Adrenal gland (tissue), 12 donors: ENCODE results near the gene TMEM91. TPM values are rescaled to one million over a fixed set of nuclear protein-coding genes. Genes with fewer than 3 reads are reported as not detected.

Source experiments
- DNase-seq, 7 donors: peaks; one replicate each; pipeline ENCODE4 v3.0.0-alpha.2; 2019 to 2020
- H3K27ac ChIP-seq, 5 donors: fragments of 200-600 bp; sonication (generic) in 4 of 5; 1 replicate in 3 of 5; 2 replicates in 2 of 5; pipeline versions ENCODE4 v1.5.1 to v1.8.0; 2016 to 2020; ENCODE audit warnings: mild to moderate bottlenecking in 1 of 5
- H3K27me3 ChIP-seq: fragments of 200-600 bp; 2 replicates; pipeline ENCODE4 v1.8.0; 2021
- H3K36me3 ChIP-seq, 2 donors: fragments of 200-600 bp; replicated peaks in 1 of 2; 1 replicate in 1 of 2; 2 replicates in 1 of 2; pipeline versions ENCODE4 v1.5.1 to v1.8.0; 2018 to 2022
- H3K4me1 ChIP-seq, 2 donors: fragments of 200-600 bp; replicated peaks in 1 of 2; 1 replicate in 1 of 2; 2 replicates in 1 of 2; pipeline versions ENCODE4 v1.5.1 to v1.8.0; 2018 to 2021
- H3K4me3 ChIP-seq, 4 donors: fragments of 200-600 bp; sonication (generic) in 3 of 4; one replicate each; pipeline ENCODE4 v1.5.1; 2016 to 2018
- H3K9me3 ChIP-seq, 3 donors: fragments of 200-600 bp; sonication (generic) in 1 of 3; replicated peaks in 1 of 3; 1 replicate in 2 of 3; 2 replicates in 1 of 3; pipeline versions ENCODE4 v1.5.1 to v1.8.0; 2016 to 2021
- CTCF ChIP-seq, 6 experiments: fragments of 450-650 bp in 4 of 6; fragments of 200-600 bp in 2 of 6; sonication (generic) in 1 of 6; IDR thresholded peaks; 1 replicate in 5 of 6; 2 replicates in 1 of 6; pipeline versions ENCODE4 v1.5.1 to v1.8.0; 2016 to 2021; ENCODE audit warnings: antibody characterized with exemption in 6 of 6, mild to moderate bottlenecking in 2 of 6, moderate library complexity in 1 of 6
- POLR2A ChIP-seq, 2 donors: fragments of 450-650 bp; IDR thresholded peaks; one replicate each; pipeline ENCODE4 v1.6.1; 2017; ENCODE audit warnings: antibody characterized with exemption in 2 of 2, mild to moderate bottlenecking in 2 of 2, moderate library complexity in 1 of 2
- WGBS, 4 donors: extraction: QIAGEN DNeasy Blood & Tissue Kit in 2 of 4; methylation state at CpG; one replicate each; pipeline versions ENCODE4 v1.1.5 to v1.1.7; 2013 to 2017; 5-methylcytosine and 5-hydroxymethylcytosine counted together
- intact Hi-C, 2 donors: fragments of 100-400 bp; cut with DNase I; formaldehyde crosslinking; loops; one replicate each; pipeline versions ENCODE4 v1.14.1 to v1.15.0; 2022 to 2023
- polyA plus RNA-seq, 3 donors: library from polyadenylated mRNA; stranded (reverse); fragments of 200-250 nt in 2 of 3; fragments of 350-450 nt in 1 of 3; fragmentation: Illumina TruSeq in 1 of 3; extraction: RNeasy Lipid Tissue Mini Kit (QIAGEN cat#74804) in 1 of 3; gene quantifications; one replicate each; pipeline ENCODE4 v1.2.3, GENCODE V29; 2013 to 2014
- total RNA-seq, 9 donors: library from RNA; depleted of rRNA in 4 of 9; stranded (reverse); fragments of >200 nt in 4 of 9; fragments of 120-200 nt in 1 of 9; fragmentation: NEBNext Ultra II Directional in 1 of 9; extraction: Animal tissue kit (Norgen Biotek cat#: 25700) in 1 of 9; gene quantifications; one replicate each; pipeline versions ENCODE4 v1.1.0 to v1.2.4, GENCODE V29; 2013 to 2023
- donor health status: healthy with polysubstance abuse.
- donor health status: Bipolar disorder and iron deficiency.
- donor health status: DM: yes; HTN: yes; CAD: no.
- donor health status: DM: no; HTN: no; CAD: no.
- donor health status: DM: no; HTN: no; CAD: no.
- donor health status: DM: yes; HTN: yes; CAD: no.

TMEM91 gene
- total and polyA plus RNA-seq, 12 donors, result 1.9 to 88.6 (median 9.6) TPM

GRCh38 chr19:41426952-41427646 lies 50.8 kb downstream of the TMEM91 start, which contains the start of gene B3GNT8:
Gene B3GNT8, minus strand, starts transcription at chr19:41427374. Its CDS starts 596 bp downstream, at chr19:41426778.
- no peak for TF ChIP-seq CTCF (IDR thresholded peaks at IDR 0.05)
- TF ChIP-seq POLR2A (IDR thresholded peaks at IDR 0.05), result peak in 1 of 2 donors; percentile 57
- Histone ChIP-seq H3K36me3 (peaks cover 0 to 36% of the 10 kb centered on the region in 2 donors), H3K4me1 (peaks cover 15 to 32% of the 10 kb centered on the region in 2 donors), H3K27ac (peak within 1 kb of the TSS in 4 of 5 donors; percentile 6 to 61 (median 30)), H3K27me3 (no peaks in the 10 kb centered on the region), H3K4me3 (peak within 1 kb of the TSS in 2 of 4 donors; percentile 4 to 38), H3K9me3 (no peaks in the 10 kb centered on the region)
- intact Hi-C loops, result loop anchor here in 1 of 2 donors (5.0 to 10.0 kb wide), 2 partner anchors 35 to 52 kb away; partner anchors contain the start of gene TMEM91
- WGBS, 4 donors, result 18 to 22% (median 20%) methylated on average over 14 to 19 of the region's 19 CpGs
- DNase-seq, result peak; percentile 74 to 91 (median 85)

GRCh38 chr19:41427647-41428480 lies 51.5 kb downstream of the TMEM91 start:
- Histone ChIP-seq H3K27ac (peak overlapping the region in 3 of 5 donors; percentile 6 to 61 (median 54)), H3K36me3 (peaks cover 0 to 29% of the 10 kb centered on the region in 2 donors), H3K27me3 (no peaks in the 10 kb centered on the region), H3K4me1 (peaks cover 15 to 33% of the 10 kb centered on the region in 2 donors), H3K9me3 (no peaks in the 10 kb centered on the region), H3K4me3 (peak overlapping the region in 2 of 4 donors; percentile 4 to 38)
- TF ChIP-seq CTCF (IDR thresholded peaks at IDR 0.05) (no peak), POLR2A (IDR thresholded peaks at IDR 0.05) (no peak)
- intact Hi-C loops, result loop anchor here in 1 of 2 donors (5.0 to 10.0 kb wide), 2 partner anchors 36 to 53 kb away; partner anchors contain the start of gene TMEM91
- peak in 6 of 7 donors; percentile 48 to 73 (median 64) for DNase-seq
- 6 to 11% (median 9%) methylated on average over 16 to 23 of the region's 23 CpGs for WGBS, 4 donors

GRCh38 chr19:41428481-41428859 lies 52.1 kb downstream of the TMEM91 start:
- intact Hi-C loops, result loop anchor here in 1 of 2 donors (5.0 to 10.0 kb wide), 2 partner anchors 36 to 54 kb away; partner anchors contain the start of gene TMEM91
- 71 to 100% (median 76%) methylated on average over 1 of the region's 1 CpG for WGBS, 4 donors
- Histone ChIP-seq H3K36me3 (peaks cover 0 to 28% of the 10 kb centered on the region in 2 donors), H3K4me1 (peaks cover 15 to 33% of the 10 kb centered on the region in 2 donors), H3K27ac (peak overlapping the region in 3 of 5 donors; percentile 6 to 61 (median 54)), H3K27me3 (no peaks in the 10 kb centered on the region), H3K9me3 (no peaks in the 10 kb centered on the region), H3K4me3 (peak overlapping the region in 1 of 4 donors; percentile 38)
- TF ChIP-seq CTCF (IDR thresholded peaks at IDR 0.05) (no peak), POLR2A (IDR thresholded peaks at IDR 0.05) (no peak)
- no peak for DNase-seq

- peak overlapping the region in 3 of 5 donors; percentile 52 to 89 (median 67) for H3K27ac ChIP-seq
- no peaks in the 10 kb centered on the region for H3K27me3 ChIP-seq
- WGBS, 4 donors, result 74 to 89% (median 82%) methylated on average over 6 of the region's 6 CpGs
- intact Hi-C loops, result no loop called here
- no peak for DNase-seq
- H3K36me3 ChIP-seq, result peaks cover 0 to 11% of the 10 kb centered on the region in 2 donors
- H3K4me3 ChIP-seq, result no peak overlapping the region
- no peak for TF ChIP-seq CTCF (IDR thresholded peaks at IDR 0.05)
- TF ChIP-seq POLR2A (IDR thresholded peaks at IDR 0.05), result no peak
- H3K4me1 ChIP-seq, result peaks cover 15 to 33% of the 10 kb centered on the region in 2 donors
- no peaks in the 10 kb centered on the region for H3K9me3 ChIP-seq
These were observed 54.6 kb downstream of the TMEM91 start for GRCh38 chr19:41430922-41431321.
